GM18907 (cell line): ENCODE results near the gene LENG8.
"Not testable (repeated sequence)": the region's sequence is repeated elsewhere in the genome, so short reads cannot be mapped to it uniquely, and the experiment has no call there.

Experiments used
- ATAC-seq: cut with Tn5 transposase; IDR thresholded peaks from one replicate; pipeline ENCODE4 v1.9.1; 2021; ENCODE audit warnings: mild to moderate bottlenecking, moderate library complexity; ENCODE audit not compliant: unreplicated experiment

The LENG8 gene

DNA sequence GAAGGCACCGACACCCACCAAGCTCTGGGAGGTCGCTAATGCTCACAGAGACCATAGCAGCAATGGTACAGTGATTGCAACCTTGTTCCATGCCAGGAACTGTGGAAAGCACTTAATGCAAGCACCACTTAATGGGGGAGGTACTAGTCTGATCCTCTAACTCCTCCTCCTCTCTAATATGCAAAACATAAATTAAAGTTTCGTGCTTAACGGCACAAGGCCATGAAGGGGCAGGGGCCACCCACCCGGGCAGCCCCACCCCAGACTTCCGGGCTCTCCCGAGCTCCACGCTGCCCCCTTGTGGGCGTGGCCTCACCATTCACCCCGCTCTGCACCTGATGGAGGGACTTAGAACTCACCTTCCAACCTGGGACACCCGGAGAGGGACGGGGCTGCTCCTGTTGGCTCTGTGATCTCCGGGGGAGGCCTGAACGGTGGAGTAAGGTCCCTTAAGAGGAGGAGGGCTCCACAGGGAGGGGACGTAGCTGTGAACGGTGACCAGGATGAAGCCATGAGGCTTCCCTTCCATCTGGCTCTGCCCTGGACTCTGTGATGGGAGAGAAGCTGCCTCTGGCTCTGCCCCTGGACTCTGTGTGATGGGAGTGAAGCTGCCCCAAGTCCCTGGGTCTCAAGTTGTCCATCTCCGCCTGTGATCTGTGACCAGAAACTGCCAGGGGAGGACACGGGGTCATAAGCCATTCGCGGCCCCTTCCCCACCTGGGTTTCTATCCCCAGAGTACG, 60.4 kb downstream of the LENG8 start:
- ATAC-seq, result not testable (repeated sequence)
